GM21717 (cell line): Measurements from ENCODE around the gene ANXA2.
"Not testable (repeated sequence)": the region's sequence is repeated elsewhere in the genome, so short reads cannot be mapped to it uniquely, and the experiment has no call there.

ENCODE experiments used
- ATAC-seq: cut with Tn5 transposase; IDR thresholded peaks from one replicate; pipeline ENCODE4 v1.9.1; 2021; ENCODE audit warnings: mild to moderate bottlenecking, moderate library complexity; ENCODE audit not compliant: unreplicated experiment

ANXA2 gene

DNA sequence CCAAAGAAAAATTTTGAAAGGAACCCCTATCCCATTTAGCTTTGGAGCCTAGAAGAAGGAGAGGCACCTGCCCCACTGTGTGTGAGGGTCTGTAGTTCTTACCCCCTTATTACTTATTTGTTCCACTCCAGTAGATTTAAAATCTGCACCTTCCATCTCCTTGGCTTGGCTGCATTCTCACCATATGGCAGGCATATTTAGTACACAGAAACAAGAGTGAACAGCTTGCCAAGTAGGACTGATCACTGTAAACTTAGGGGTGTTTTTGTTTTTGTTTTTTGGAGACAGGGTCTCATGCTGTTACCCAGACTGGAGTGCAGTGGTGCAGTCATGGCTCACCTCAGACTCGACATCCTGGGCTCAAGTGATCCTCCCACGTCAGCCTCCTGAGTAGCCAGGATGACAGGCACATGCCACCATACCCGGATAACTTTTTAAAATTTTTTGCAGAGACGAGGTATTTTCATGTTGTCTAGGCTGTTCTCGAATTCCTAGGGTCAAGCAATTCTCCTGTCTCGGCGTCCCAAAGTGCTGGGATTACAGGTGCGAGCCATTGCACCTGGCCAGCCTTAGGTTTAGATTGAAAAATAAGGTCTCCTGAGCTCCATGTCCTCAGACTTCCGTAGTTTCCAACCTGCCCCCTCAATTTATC, 14.1 kb upstream of the ANXA2 start:
- ATAC-seq = no peak

- ATAC-seq = not testable (repeated sequence)
These were observed 12.6 kb upstream of the ANXA2 start for GRCh38 chr15:60410350-60410749.

GRCh38 chr15:60408463-60408981, 10.7 kb upstream of the ANXA2 start:
- peak; percentile 55 for ATAC-seq

- no peak for ATAC-seq
These were observed 9.6 kb upstream of the ANXA2 start for GRCh38 chr15:60407415-60407805.

DNA sequence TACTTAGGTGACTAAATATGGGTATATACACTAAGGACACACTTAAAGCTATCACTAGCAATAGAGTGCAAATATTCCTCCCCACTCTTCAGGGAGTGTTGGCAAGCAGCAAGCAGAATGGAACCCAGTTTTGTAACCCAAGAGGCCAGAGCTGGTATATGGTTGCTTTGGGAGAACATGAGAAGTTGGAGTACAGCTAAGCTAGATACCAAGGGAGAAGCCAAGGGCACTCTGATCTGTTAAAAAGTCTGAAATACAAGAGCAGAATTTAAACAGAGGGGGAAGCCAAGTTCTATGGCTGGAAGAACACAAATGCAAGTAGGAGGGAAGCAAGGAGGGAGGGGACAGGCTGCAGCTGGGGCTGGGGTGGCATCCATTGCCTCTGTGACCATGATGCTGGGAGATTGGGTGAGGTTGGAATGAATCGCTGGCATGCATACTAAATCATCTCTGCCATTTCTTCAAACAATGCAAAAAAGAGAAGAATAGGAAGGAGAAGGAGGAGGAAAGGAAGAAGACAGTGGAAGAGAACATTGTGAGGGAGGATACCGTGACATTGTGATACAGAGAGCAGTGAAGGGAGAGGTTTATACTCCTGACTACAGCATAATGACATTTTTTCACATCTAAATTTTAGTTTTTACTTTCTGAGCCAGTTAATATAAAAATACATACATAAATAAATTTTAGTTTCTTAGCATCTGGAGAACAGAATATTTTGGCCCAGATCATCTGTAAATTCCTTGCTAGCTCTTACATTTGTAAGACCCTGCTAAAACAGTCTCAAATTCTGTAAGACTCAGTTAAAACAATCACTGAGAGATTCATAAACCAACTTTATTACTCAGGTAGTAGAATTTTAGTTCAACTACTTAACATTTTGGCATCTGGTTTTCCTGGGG, 9.0 kb upstream of the ANXA2 start:
- ATAC-seq = no peak

DNA sequence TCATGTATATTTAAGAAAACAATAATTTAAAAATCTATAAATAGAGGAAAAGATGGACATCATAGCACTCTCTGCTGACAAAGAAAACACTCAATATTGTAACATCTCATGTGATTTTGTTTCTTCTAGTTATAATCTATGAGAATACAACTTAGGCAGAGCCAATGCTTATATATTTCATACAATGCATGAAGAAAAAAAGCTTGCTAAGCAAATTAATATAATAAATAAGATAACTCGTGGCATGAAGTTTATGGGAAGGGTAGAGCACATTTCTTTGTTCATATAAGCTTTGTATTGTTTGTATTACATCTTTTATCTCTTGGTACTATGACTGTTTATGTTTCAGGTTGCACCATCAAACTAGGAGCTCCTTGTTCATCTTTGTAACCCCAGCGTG, 7.6 kb upstream of the ANXA2 start:
- no peak for ATAC-seq

GRCh38 chr15:60404351-60404750, 6.6 kb upstream of the ANXA2 start:
- ATAC-seq = not testable (repeated sequence)

GRCh38 chr15:60400944-60401343, 3.2 kb upstream of the ANXA2 start:
- ATAC-seq = no peak

DNA sequence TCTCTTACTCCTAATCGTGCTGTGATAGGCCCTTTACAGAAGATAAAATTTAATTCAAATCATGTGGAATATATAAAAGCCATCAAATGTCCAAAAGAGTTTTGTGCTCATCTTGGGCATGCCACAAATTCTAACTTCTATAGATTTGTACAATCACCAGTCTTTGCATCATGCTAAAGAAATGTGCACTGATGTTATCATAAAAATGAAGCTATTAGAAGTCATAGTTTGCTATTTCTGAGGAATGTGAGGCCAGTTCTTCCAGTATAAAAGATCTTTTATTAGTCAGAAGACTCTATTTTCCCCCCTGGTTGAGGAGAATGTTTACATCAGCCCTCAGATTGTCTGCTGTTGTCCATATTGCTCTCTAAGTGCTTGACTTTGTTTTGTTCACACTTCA, 2.1 kb upstream of the ANXA2 start:
- no peak for ATAC-seq

- ATAC-seq = no peak
These were observed 1.6 kb upstream of the ANXA2 start for GRCh38 chr15:60399246-60399915.

- peak; percentile 65 for ATAC-seq
These were observed 621 bp downstream of the ANXA2 start for GRCh38 chr15:60396958-60397771.

- no peak for ATAC-seq
These were observed 1.2 kb downstream of the ANXA2 start for GRCh38 chr15:60396560-60396957.

- no peak for ATAC-seq
These were observed 1.7 kb downstream of the ANXA2 start for GRCh38 chr15:60396100-60396499.

DNA sequence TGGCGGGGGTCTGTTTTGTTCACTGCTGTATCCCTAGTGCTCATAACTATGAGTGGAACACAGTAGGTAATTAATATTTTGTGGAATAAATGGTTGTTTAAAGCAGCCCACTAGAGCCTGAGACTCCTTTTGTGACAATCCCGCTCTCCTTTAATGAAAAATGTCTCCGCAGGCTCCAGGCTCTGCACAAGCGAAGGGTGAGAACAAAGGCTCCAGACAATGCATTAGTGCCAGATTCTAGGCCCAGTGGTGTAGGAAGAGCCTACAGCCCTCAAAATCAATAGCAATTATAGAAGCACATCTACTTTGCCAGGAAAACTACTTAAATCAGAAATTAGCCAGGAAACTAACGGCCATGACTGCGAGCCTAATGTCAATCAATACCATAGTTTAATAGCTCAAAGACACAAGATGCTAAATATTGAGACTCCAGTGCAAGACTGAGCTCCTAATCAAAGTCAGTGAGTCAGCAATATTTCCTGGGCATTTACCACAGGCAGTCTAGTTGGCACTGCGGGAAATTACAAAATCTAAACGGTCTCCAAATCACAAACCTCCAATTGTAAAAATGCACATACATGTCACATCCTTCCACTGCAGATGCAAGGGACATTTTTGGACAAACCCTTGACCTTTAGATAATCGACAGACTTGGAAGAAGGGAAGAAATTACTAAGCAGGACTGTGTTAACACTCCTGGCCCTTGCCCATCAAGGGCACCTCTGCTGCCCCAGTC, 2.3 kb downstream of the ANXA2 start:
- ATAC-seq = no peak

- no peak for ATAC-seq
These were observed 3.1 kb downstream of the ANXA2 start for GRCh38 chr15:60394689-60395097.

- no peak for ATAC-seq
These were observed 4.6 kb downstream of the ANXA2 start for GRCh38 chr15:60392986-60393790.

- ATAC-seq = no peak
These were observed 5.2 kb downstream of the ANXA2 start for GRCh38 chr15:60392601-60392985.

DNA sequence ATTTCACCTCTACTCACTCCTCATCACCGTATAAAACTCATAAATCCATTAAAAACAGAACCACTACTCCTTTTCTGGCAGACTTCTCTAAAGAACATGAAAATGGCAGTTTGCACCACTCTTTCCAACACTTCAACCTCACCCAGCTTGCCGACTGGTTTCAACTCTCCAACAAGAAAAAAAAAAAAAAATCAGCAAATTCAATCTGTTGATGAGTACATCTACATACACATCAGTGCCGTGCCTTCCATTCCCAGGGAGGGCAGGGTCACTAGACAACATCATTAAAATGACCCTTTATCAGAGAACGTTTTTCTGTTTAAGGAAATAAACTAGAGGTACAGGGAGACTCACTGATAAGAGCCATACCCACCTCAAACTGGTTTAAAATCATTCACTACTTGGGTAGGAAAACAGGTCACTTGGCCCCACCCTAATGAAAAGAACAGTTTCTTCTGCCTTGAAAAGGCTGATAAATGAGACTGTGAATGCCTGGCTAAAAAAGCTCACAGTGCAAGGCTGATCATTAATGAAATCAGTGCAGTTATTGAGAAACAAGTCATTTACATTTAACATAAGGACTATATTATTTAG, 6.0 kb downstream of the ANXA2 start:
- ATAC-seq = no peak
